ENCODE results near the gene VKORC1L1.
A peak's percentile ranks its signal among the peaks of the same experiment; 100 is the strongest.
"Not testable (repeated sequence)": the region's sequence is repeated elsewhere in the genome, so short reads cannot be mapped to it uniquely, and the experiment has no call there.

Gene VKORC1L1

GRCh38 chr7:65979583-65980477 lies 107.0 kb downstream of the VKORC1L1 start:
- DNase-seq, result no peak

GRCh38 chr7:65980478-65981250 lies 107.8 kb downstream of the VKORC1L1 start:
- DNase-seq, result peak; percentile 63

DNA sequence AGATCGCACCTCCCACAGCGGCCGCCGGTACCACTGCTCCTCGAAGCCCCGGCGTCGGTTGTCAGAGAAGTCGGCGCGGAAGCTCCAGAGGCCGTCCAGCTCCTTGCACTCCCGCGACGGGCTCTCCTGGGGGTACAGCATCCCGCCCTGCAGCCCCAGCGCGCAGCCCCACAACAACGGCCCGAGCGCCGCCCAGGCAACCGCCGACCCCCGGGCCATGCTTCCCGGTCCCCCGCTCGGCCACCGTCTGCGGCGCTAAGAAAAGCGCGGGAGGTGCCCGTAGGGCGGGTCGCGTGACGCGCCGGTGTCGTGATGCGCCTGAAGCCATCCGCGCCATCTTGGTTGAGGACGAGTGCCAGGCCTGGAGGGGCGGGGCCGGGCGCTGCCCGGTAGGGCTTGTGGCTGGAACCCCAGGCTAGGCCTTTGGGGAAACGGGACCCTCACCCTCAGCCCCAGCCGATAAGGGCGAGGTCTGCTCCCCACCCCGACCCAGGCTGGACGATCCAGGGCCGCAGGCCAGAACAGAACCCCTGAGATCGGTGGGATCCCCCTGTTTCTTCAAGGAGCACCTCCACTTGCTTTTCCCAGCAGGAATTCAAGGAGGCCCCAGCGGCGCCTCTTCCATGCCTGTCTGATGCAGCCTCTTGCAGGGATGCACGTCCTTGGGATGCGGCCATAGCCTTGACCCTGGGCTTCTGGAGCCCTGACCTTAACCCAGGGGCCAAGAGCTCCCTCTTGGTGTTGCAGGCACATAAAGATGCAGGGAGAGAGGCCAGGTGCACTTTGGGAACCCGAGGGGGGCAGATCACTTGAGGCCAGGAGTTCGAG lies 109.3 kb downstream of the VKORC1L1 start, which contains the start of gene GUSB:
TSS of gene GUSB (minus strand) at position 249 of the 828 bp plus-strand sequence. CDS start at position 219, 30 bp downstream.
- DNase-seq, result peak; percentile 95

DNA sequence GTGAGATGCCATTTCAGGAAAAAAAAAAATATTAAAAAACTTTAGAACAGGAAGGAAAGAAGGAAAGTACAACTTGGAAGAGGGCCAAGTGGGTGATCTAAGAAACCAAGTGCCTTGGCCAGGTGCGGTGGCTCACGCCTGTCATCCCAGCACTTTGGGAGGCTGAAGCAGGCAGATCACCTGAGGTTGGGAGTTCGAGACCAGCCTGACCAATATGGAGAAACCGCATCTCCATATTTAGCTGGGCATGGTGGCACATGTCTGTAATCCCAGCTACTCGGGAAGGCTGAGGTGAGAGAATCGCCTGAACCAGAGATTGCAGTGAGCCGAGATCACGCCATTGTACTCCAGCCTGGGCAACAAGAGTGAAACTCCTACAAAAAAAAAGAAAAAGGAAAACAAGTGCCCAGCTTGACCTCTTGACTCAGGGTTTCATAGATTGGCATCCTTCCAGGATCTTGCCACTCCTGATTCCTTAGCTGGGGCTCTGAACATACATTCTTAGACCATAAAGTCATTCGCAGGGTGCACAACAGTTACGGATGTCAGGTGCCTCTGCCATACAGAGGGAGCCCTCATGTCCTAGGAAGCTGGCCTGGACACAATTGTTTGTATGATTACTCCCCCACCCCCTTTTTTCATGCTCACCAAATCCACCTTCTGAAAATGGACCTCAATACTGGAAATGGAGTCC lies 111.2 kb downstream of the VKORC1L1 start:
- DNase-seq, result no peak

DNA sequence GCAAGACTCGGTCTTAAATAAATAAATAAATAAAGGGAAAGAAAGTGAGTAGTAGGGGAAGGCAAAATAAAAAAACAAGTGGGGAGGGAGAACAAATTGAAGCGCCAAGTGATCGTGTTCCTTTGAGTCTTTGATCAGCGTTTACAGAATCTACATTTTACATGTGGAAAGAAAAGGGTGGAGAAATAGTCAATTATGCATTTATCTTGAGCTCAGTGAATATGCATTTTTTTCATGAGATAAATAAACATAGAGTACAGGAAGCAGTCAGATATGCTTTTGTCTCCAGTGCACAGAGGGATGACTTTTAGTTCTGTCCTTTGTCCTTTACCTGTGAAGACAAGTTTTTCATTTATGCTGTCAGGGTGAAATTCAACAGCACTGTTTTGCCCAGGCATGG lies 115.2 kb downstream of the VKORC1L1 start:
- no peak for DNase-seq

- not testable (repeated sequence) for DNase-seq
Measured at GRCh38 chr7:65988503-65988902, 115.6 kb downstream of the VKORC1L1 start.

DNA sequence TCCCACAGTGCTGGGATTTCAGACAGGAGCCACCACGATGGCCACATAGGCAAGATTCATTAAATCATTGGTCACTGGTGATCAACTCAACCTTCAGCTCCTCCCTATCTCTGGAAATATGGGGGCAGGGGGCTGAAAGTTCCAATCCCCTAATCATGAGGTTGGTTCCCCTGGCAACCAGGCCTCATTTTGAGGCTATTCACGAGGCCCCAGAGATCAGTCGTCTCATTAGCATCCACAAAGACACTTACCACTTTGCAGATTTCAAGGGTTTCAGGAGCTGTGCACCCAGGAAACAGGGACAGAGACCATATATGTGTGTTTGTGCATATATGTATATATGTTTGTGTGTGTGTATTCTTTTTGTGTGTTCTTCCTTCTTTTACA lies 116.8 kb downstream of the VKORC1L1 start:
- no peak for DNase-seq

DNA sequence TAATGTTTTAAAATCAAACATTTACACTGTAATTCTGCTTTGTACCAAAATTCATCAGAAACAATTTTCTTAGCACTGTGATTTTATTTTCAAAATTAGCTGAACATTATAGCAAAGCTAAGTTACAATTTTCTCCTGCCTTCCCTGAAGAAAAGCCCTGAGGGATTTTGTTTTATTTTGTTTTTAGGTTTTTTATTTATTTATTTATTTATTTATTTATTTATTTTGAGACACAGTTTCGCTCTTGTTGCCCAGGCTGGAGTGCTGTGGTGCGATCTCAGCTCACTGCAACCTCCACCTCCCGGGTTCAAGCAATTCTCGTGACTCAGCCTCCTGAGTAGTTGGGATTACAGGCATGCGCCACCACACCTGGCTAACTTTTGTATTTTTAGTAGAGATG lies 119.0 kb downstream of the VKORC1L1 start:
- not testable (repeated sequence) for DNase-seq

DNA sequence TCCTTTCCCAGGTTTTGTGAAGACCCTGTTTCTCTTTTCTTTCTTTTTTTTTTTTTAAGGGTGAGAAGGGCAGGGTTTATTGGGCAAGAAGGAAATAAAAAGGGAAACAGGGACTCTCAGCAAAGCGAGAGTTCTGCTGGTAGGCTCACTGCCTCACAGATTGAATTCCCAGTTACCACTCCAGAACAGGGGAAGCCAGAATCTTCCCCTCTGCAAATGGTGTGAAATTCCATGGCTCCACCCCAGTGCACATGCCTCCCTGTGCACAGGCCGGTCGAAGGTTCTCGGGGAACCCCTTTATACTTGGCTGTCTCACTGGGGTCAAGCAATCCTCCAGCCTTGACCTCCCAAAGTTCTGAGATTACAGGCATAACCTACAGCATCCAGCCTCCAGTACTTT lies 119.7 kb downstream of the VKORC1L1 start:
- no peak for DNase-seq

GRCh38 chr7:65994984-65995383 lies 122.1 kb downstream of the VKORC1L1 start:
- DNase-seq, result not testable (repeated sequence)

DNA sequence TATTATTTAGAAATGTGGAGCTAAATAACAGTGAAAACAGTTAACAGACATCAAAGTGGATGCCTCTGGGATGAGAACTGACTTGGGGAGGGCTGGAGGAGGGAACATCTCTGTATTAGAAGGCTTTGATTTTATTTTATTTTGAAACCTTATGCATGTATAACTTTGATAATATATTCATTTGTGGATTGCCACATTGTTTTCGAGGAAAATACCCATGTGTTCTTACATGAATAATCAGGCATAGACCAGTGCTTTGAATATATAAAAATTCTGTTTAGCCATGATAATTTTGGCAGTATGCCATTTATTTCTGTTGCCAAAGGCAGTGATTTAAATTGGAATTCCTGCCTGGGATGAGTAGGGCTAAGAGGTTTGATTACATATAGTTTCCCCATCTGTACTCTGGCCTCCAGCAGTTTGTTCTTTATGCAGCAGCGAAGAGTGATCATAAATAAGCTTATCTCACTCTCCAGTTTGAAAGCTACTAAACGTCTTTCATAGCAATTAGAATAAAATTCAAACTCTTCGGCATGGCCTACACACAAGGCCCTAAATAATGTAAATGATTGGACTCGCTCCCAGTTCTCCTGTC lies 128.0 kb downstream of the VKORC1L1 start:
- not testable (repeated sequence) for DNase-seq

- DNase-seq, result not testable (repeated sequence)
Measured at GRCh38 chr7:66005115-66005671, 132.3 kb downstream of the VKORC1L1 start.

DNA sequence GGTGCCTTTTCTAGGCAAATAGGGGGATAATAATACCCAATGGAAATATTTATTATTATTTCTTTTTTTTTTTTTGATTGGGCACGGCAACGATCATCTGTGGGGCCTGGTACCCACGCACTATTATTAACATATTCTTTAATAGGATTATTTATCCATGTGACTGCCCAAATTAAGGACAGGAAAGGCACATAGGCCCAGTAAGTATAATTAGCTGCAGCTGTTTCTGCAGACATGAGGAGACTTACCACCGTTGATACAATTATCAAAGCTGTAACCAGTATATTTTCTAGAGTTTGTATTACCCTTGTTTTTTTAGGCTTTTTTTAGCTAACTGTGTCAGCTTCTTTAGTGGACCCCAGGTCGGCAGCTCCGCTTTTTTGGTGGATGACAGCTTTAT lies 134.4 kb downstream of the VKORC1L1 start:
- no peak for DNase-seq
